IMR-90 (cell line): ENCODE results near the gene ARHGEF39. TPM values are rescaled to one million over a fixed set of nuclear protein-coding genes. Genes with fewer than 3 reads are reported as not detected.

Source experiments
- ATAC-seq: fragments of 200-7000 bp; cut with Tn5 transposase; 2 replicates; pipeline ENCODE4 v1.9.1; 2020; ENCODE audit warnings: low read depth, mild to moderate bottlenecking, moderate library complexity
- BruUV-seq: library from RNA; stranded (reverse); fragments of 400-500 nt; replicated peaks from 2 replicates; lab custom pipeline; 2021; lab: Mats Ljungman, UMichigan
- CTCF ChIA-PET: fragments of 300-600 bp; formaldehyde crosslinking; extraction: SDS; loops from one replicate; lab custom pipeline; 2021; ENCODE audit warnings: antibody characterized with exemption; lab: Yijun Ruan, JAX
- POLR2A ChIA-PET: fragments of 300-600 bp; sonication (Branson Sonifier 250); formaldehyde crosslinking; loops from one replicate; lab custom pipeline; 2022; ENCODE audit warnings: antibody characterized with exemption; ENCODE audit not compliant: unreplicated experiment; lab: Charles Lee
- DNase-seq: peaks from one replicate; pipeline ENCODE4 v3.0.0; 2013
- H2AFZ ChIP-seq: replicated peaks from 2 replicates; pipeline ENCODE3; 2013; ENCODE audit warnings: low read length, mild to moderate bottlenecking; ENCODE audit not compliant: poor library complexity
- H2AK5ac ChIP-seq: 2 replicates; pipeline ENCODE4 v1.6.1; 2013; ENCODE audit warnings: low read depth, low read length, inconsistent platforms
- H2AK9ac ChIP-seq: replicated peaks from 2 replicates; pipeline ENCODE3; 2013; ENCODE audit warnings: mild to moderate bottlenecking, low read depth, low read length, moderate library complexity; ENCODE audit not compliant: poor library complexity
- H2BK120ac ChIP-seq: 2 replicates; pipeline ENCODE4 v1.6.1; 2013; ENCODE audit warnings: low read depth, low read length, inconsistent platforms
- H2BK15ac ChIP-seq: 3 replicates; pipeline ENCODE4 v1.6.1; 2013; ENCODE audit warnings: low read depth, low read length, inconsistent platforms
- H2BK20ac ChIP-seq: 2 replicates; pipeline ENCODE4 v1.6.1; 2013; ENCODE audit warnings: low read depth, mild to moderate bottlenecking, inconsistent platforms, low read length, moderate library complexity
- H2BK5ac ChIP-seq: 2 replicates; pipeline ENCODE4 v1.6.1; 2013; ENCODE audit warnings: mild to moderate bottlenecking, low read depth, low read length, inconsistent platforms; ENCODE audit not compliant: poor library complexity, severe bottlenecking
- H3K14ac ChIP-seq: replicated peaks from 2 replicates; pipeline ENCODE4 v1.6.1; 2013; ENCODE audit warnings: low read depth, low read length, inconsistent platforms
- H3K18ac ChIP-seq: 2 replicates; pipeline ENCODE4 v1.6.1; 2013; ENCODE audit warnings: low read depth, low read length, control low read depth
- H3K23ac ChIP-seq: 2 replicates; pipeline ENCODE4 v1.6.1; 2013; ENCODE audit warnings: low read depth, low read length, inconsistent platforms
- H3K27ac ChIP-seq: 2 replicates; pipeline ENCODE4 v1.5.1; 2013; ENCODE audit warnings: mild to moderate bottlenecking, control low read depth, low read length; ENCODE audit not compliant: insufficient read depth
- H3K27me3 ChIP-seq: 2 replicates; pipeline ENCODE4 v1.6.1; 2013; ENCODE audit warnings: low read length; ENCODE audit not compliant: control insufficient read depth, insufficient read depth
- H3K36me3 ChIP-seq: 2 replicates; pipeline ENCODE4 v1.6.1; 2013; ENCODE audit warnings: low read length, mixed read lengths; ENCODE audit not compliant: control insufficient read depth, insufficient read depth
- H3K4ac ChIP-seq: 2 replicates; pipeline ENCODE4 v1.6.1; 2013; ENCODE audit warnings: low read depth, low read length, inconsistent platforms
- H3K4me1 ChIP-seq: 2 replicates; pipeline ENCODE4 v1.6.1; 2013; ENCODE audit warnings: low read length, mixed read lengths; ENCODE audit not compliant: control insufficient read depth, insufficient read depth
- H3K4me2 ChIP-seq: 2 replicates; pipeline ENCODE4 v1.6.1; 2013; ENCODE audit warnings: low read depth, mild to moderate bottlenecking, control low read depth, low read length, moderate library complexity
- H3K4me3 ChIP-seq: 2 replicates; pipeline ENCODE4 v1.5.1; 2013; ENCODE audit warnings: low read depth, mild to moderate bottlenecking, control low read depth, low read length, moderate library complexity; ENCODE audit not compliant: insufficient read depth
- H3K56ac ChIP-seq: 2 replicates; pipeline ENCODE4 v1.6.1; 2013; ENCODE audit warnings: low read length, inconsistent platforms; ENCODE audit not compliant: insufficient read depth; ENCODE audit errors: extremely low read depth
- H3K79me1 ChIP-seq, 2 experiments: 2 replicates each; pipeline ENCODE4 v1.6.1; 2013; ENCODE audit warnings: low read length in 2 of 2, inconsistent platforms in 1 of 2, low read depth in 1 of 2
- H3K9ac ChIP-seq: 2 replicates; pipeline ENCODE4 v1.6.1; 2013; ENCODE audit warnings: low read depth, low read length, control low read depth
- H3K9me1 ChIP-seq: 2 replicates; pipeline ENCODE4 v1.6.1; 2013; ENCODE audit warnings: low read length, inconsistent platforms; ENCODE audit not compliant: insufficient read depth
- H3K9me3 ChIP-seq: 2 replicates; pipeline ENCODE4 v1.6.1; 2013; ENCODE audit warnings: low read length; ENCODE audit not compliant: control insufficient read depth, insufficient read depth
- H4K20me1 ChIP-seq: 2 replicates; pipeline ENCODE4 v1.6.1; 2013; ENCODE audit warnings: low read length, inconsistent platforms; ENCODE audit not compliant: insufficient read depth
- H4K5ac ChIP-seq: 2 replicates; pipeline ENCODE4 v1.6.1; 2013; ENCODE audit warnings: mild to moderate bottlenecking, low read depth, low read length, control low read depth
- H4K8ac ChIP-seq, 2 experiments: 2 replicates each; pipeline ENCODE4 v1.6.1; 2013; ENCODE audit warnings: low read depth in 2 of 2, low read length in 2 of 2, control low read depth in 1 of 2, inconsistent platforms in 1 of 2
- H4K91ac ChIP-seq: 2 replicates; pipeline ENCODE4 v1.6.1; 2013; ENCODE audit warnings: low read depth, low read length, inconsistent platforms; ENCODE audit not compliant: insufficient read depth
- RAD21 ChIP-seq: IDR thresholded peaks from 2 replicates; pipeline ENCODE4 v1.6.1; 2012; ENCODE audit warnings: low read length, improper control_type of control experiment
- RCOR1 ChIP-seq: IDR thresholded peaks from 2 replicates; pipeline ENCODE4 v1.6.1; 2012; ENCODE audit warnings: mild to moderate bottlenecking, low read length, improper control_type of control experiment; ENCODE audit not compliant: insufficient replicate concordance
- WGBS, 2 experiments: methylation state at CpG; one replicate each; pipeline versions ENCODE4 v1.1.5 to v1.1.7; 2013; ENCODE audit warnings: missing lambda C conversion rate in 2 of 2; ENCODE audit not compliant: insufficient read length in 1 of 2; ENCODE audit errors: extremely low coverage in 2 of 2; 5-methylcytosine and 5-hydroxymethylcytosine counted together
- dilution Hi-C: fragments of 300-500 bp; cut with HindIII; formaldehyde crosslinking; loops from one replicate; pipeline ENCODE4 v1.14.3; 2018; ENCODE audit warnings: low sequenced_read_pairs; ENCODE audit not compliant: unreplicated experiment
- in situ Hi-C: fragments of 300-500 bp; cut with MboI; formaldehyde crosslinking; loops from 3 replicates; pipeline ENCODE4 v1.14.3; 2019; ENCODE audit warnings: low sequenced_read_pairs, inconsistent platforms, mixed read lengths
- intact Hi-C: fragments of 100-400 bp; cut with micrococcal nuclease; formaldehyde crosslinking; loops from 2 replicates; pipeline ENCODE4 v1.10.0; 2022
- polyA plus RNA-seq, 3 experiments: library from polyadenylated mRNA; depleted of rRNA; stranded (reverse); fragments of >200 nt; gene quantifications; 2 replicates each; pipeline ENCODE4 v1.2.3, GENCODE V29; 2012; ENCODE audit warnings: low replicate concordance in 1 of 3
- total RNA-seq: library from RNA; depleted of rRNA; stranded (reverse); fragments of >200 nt; gene quantifications from 2 replicates; pipeline ENCODE4 v1.2.3, GENCODE V29; 2012

Gene ARHGEF39
- total and polyA plus RNA-seq, 2 of the 4 experiments (the other 2 are of a cell fraction): 2.5 to 2.8 TPM

DNA sequence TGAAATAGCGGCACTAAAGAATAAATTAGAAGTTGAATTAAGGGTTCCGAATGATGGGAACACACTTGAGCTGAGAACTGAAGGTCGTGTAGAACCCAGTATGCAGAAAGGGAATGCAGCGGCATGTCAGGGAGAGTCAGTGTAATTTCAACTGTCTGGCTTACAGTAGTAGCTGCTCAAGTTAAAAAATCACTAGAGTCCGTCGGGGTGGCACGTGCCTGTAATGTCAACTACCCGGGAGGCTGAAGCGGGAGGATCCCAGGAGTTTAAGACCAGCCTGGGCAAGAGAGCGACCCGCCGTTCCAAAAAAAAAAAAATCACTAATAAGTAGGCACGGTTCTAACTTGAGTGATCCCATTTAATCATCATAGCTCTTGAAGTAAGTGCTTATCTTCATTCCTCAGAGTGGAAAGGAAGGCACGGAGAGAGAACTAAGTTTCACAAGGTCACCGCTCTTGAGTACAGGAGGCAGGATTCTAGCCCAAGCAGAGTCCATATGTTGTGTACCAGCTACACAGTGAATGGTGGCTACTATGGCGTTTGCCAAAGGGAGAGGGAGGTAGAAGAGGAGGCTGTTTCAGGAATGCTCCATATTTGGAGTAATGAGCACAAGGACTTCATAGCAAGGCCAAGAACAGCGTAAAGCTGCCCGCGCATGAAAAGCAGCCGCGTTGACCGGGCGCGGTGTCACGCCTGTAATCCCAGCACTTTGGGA, 8.0 kb downstream of the ARHGEF39 start:
- H4K8ac ChIP-seq: peak overlapping the region; percentile 14 to 86; a peak in 3 of 4 replicates
- H3K36me3 ChIP-seq: peaks cover 11% of the 10 kb centered on the region
- H3K9ac ChIP-seq: peak overlapping the region; percentile 30
- dilution Hi-C loops (no loop called here), intact Hi-C loops (loop anchor here (5.0 to 10.0 kb wide), 4 partner anchors 35 to 172 kb away; partner anchors contain the start of genes HINT2 and SPAG8), in situ Hi-C loops (loop anchor here (10.0 kb wide), 1 partner anchor 152 kb away; no protein-coding TSS in a partner anchor)
- 40% methylated on average over 10 of the region's 25 CpGs; no CpG with 5 or more reads in 1 of the 2 experiments for WGBS, 2 experiments
- ATAC-seq: peak; percentile 2
- H3K79me1 ChIP-seq: peaks cover 12 to 32% of the 10 kb centered on the region in 2 experiments; a peak in 3 of 4 replicates
- peak overlapping the region; percentile 30; the same call in 1 of the 3 replicates for H2BK15ac ChIP-seq
- peak overlapping the region; percentile 87 for H2AFZ ChIP-seq
- no peak for DNase-seq
- peaks cover 5% of the 10 kb centered on the region for H3K9me1 ChIP-seq
- peak overlapping the region; percentile 55 for H3K4ac ChIP-seq
- BruUV-seq: no TSS peak
- ChIA-PET CTCF (interaction anchor here (1.2 to 3.1 kb wide), 4 partner anchors 8 to 75 kb away, joined by 3 to 19 read pairs (median 8); partner anchors contain the start of genes CREB3 and TLN1), POLR2A (interaction anchor here (0.8 to 1.3 kb wide), 3 partner anchors 29 to 71 kb away, joined by 6 to 7 read pairs (median 6); no protein-coding TSS in a partner anchor)
- peak overlapping the region; percentile 84; the same call in 1 of the 2 replicates for H3K18ac ChIP-seq
- H4K91ac ChIP-seq: peak overlapping the region; percentile 41; the same call in 1 of the 2 replicates
- no peaks in the 10 kb centered on the region for H3K9me3 ChIP-seq
- H4K5ac ChIP-seq: peak overlapping the region; percentile 87
- H2BK5ac ChIP-seq: peak overlapping the region; percentile 66
- H3K4me2 ChIP-seq: peak overlapping the region; percentile 70
- peak overlapping the region; percentile 69 for H3K14ac ChIP-seq
- H2AK9ac ChIP-seq: peak overlapping the region; percentile 53
- H3K56ac ChIP-seq: no peak overlapping the region
- H2BK20ac ChIP-seq: peak overlapping the region; percentile 40
- peak overlapping the region; percentile 32 for H3K4me3 ChIP-seq
- H3K23ac ChIP-seq: peak overlapping the region; percentile 74
- peak overlapping the region; percentile 60 for H3K27ac ChIP-seq
- no peaks in the 10 kb centered on the region for H3K27me3 ChIP-seq
- peak overlapping the region; percentile 34 for H2BK120ac ChIP-seq
- H2AK5ac ChIP-seq: peak overlapping the region; percentile 57
- peaks cover 14% of the 10 kb centered on the region for H3K4me1 ChIP-seq
- TF ChIP-seq RCOR1 (peak; percentile 25), RAD21 (no peak)
- H4K20me1 ChIP-seq: peaks cover 3% of the 10 kb centered on the region; the same call in 1 of the 2 replicates
